Activated naive CD8-positive, alpha-beta T cell treated with anti-CD3 and anti-CD28 coated beads, Interleukin-2, amount 50 U/mL, for 24 hours (primary cell): ENCODE data around the gene TXNDC16.

Experiments used
- ATAC-seq: fragments of 150-1000 bp; cut with Tn5 transposase; one replicate; pipeline ENCODE4 v1.10.0; 2021
- DNase-seq: peaks from one replicate; pipeline ENCODE4 v3.0.0; 2021
- H3K27ac Mint-ChIP-seq: one replicate; pipeline ENCODE4 v1.8.0; 2021; ENCODE audit warnings: mild to moderate bottlenecking, mixed read lengths
- H3K27me3 Mint-ChIP-seq: one replicate; pipeline ENCODE4 v1.8.0; 2021; ENCODE audit warnings: mixed read lengths
- H3K36me3 Mint-ChIP-seq: one replicate; pipeline ENCODE4 v1.8.0; 2021; ENCODE audit warnings: low read depth, mixed read lengths
- H3K4me1 Mint-ChIP-seq: one replicate; pipeline ENCODE4 v1.8.0; 2021; ENCODE audit warnings: mixed read lengths
- H3K4me3 Mint-ChIP-seq: one replicate; pipeline ENCODE4 v1.8.0; 2021; ENCODE audit warnings: mild to moderate bottlenecking, moderate library complexity, mixed read lengths
- H3K9me3 Mint-ChIP-seq: one replicate; pipeline ENCODE4 v1.8.0; 2021; ENCODE audit warnings: mixed read lengths

The TXNDC16 gene

GRCh38 chr14:52399921-52400595, 152.2 kb downstream of the TXNDC16 start:
- ATAC-seq, result no peak
- Mint-ChIP-seq H3K27me3 (peaks cover 6% of the 10 kb centered on the region), H3K9me3 (no peaks in the 10 kb centered on the region), H3K4me3 (no peak overlapping the region), H3K36me3 (no peaks in the 10 kb centered on the region), H3K4me1 (peaks cover 49% of the 10 kb centered on the region), H3K27ac (no peak overlapping the region)
- DNase-seq, result no peak

GRCh38 chr14:52399104-52399503, 153.2 kb downstream of the TXNDC16 start:
- no peak overlapping the region for H3K4me3 Mint-ChIP-seq
- no peaks in the 10 kb centered on the region for H3K27me3 Mint-ChIP-seq
- ATAC-seq (no peak), DNase-seq (no peak)
- no peak overlapping the region for H3K27ac Mint-ChIP-seq
- H3K9me3 Mint-ChIP-seq, result no peaks in the 10 kb centered on the region
- H3K4me1 Mint-ChIP-seq, result peaks cover 46% of the 10 kb centered on the region
- H3K36me3 Mint-ChIP-seq, result no peaks in the 10 kb centered on the region

GRCh38 chr14:52397844-52398243, 154.5 kb downstream of the TXNDC16 start:
- no peak overlapping the region for H3K27ac Mint-ChIP-seq
- no peak overlapping the region for H3K4me3 Mint-ChIP-seq
- no peaks in the 10 kb centered on the region for H3K9me3 Mint-ChIP-seq
- no peaks in the 10 kb centered on the region for H3K36me3 Mint-ChIP-seq
- DNase-seq, result no peak
- no peaks in the 10 kb centered on the region for H3K27me3 Mint-ChIP-seq
- H3K4me1 Mint-ChIP-seq, result peaks cover 37% of the 10 kb centered on the region
- ATAC-seq, result no peak

- no peak for ATAC-seq
- Mint-ChIP-seq H3K9me3 (no peaks in the 10 kb centered on the region), H3K4me3 (no peak overlapping the region), H3K36me3 (peaks cover 2% of the 10 kb centered on the region), H3K27me3 (no peaks in the 10 kb centered on the region), H3K4me1 (peaks cover 18% of the 10 kb centered on the region), H3K27ac (no peak overlapping the region)
- no peak for DNase-seq
These were observed 156.6 kb downstream of the TXNDC16 start for GRCh38 chr14:52395728-52396127.

- Mint-ChIP-seq H3K4me1 (peaks cover 6% of the 10 kb centered on the region), H3K36me3 (peaks cover 2% of the 10 kb centered on the region), H3K27ac (no peak overlapping the region), H3K27me3 (no peaks in the 10 kb centered on the region), H3K9me3 (no peaks in the 10 kb centered on the region), H3K4me3 (no peak overlapping the region)
- ATAC-seq (no peak), DNase-seq (no peak)
These were observed 160.3 kb downstream of the TXNDC16 start for GRCh38 chr14:52391881-52392615.
